Left renal pelvis (tissue), 4 donors: ENCODE data around the gene TAS2R4. TPM values are rescaled to one million over a fixed set of nuclear protein-coding genes. Genes with fewer than 3 reads are reported as not detected.
"Not testable (repeated sequence)": the region's sequence is repeated elsewhere in the genome, so short reads cannot be mapped to it uniquely, and the experiment has no call there.

Experiments used
- DNase-seq, 4 donors: peaks; one replicate each; pipeline ENCODE4 v3.0.0-alpha.2; 2013; ENCODE audit warnings: low read depth in 4 of 4, low spot score in 3 of 4
- polyA plus RNA-seq, 4 donors: library from polyadenylated mRNA; unstranded; fragments of 120-200 nt; gene quantifications; one replicate each; pipeline ENCODE4 v1.2.1, GENCODE V29; 2013; ENCODE audit not compliant: insufficient read length in 4 of 4

TAS2R4 gene
- polyA plus RNA-seq, 4 donors: 1.2 to 5.7 (median 1.6) TPM

DNA sequence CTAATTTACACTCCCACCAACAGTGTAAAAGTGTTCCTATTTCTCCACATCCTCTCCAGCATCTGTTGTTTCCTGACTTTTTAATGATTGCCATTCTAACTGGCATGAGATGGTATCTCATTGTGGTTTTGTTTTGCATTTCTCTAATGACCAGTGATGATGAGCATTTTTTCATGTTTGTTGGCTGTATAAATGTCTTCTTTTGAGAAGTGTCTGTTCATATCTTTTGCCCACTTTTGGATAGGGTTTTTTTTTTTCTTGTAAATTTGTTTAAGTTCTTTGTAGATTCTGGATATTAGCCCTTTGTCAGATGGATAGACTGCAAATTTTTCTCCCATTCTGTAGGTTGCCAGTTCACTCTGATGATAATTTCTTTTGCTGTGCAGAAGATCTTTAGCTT is 46.0 kb downstream of the TAS2R4 start:
- DNase-seq: not testable (repeated sequence)

Other genes starting within 250 kb of the TAS2R4 start
- 10 to 100 TPM; 30.9 to 42.0 (median 36.6) TPM for gene AGK, start 225.3 kb upstream of the TAS2R4 start, polyA plus RNA-seq
- 10 to 100 TPM; 11.4 to 30.4 (median 28.1) TPM for gene DENND11, start 74.5 kb upstream of the TAS2R4 start, polyA plus RNA-seq
- gene WEE2, start 68.3 kb upstream of the TAS2R4 start, polyA plus RNA-seq: under 1 TPM; 0.19 to 0.60 (median 0.32) TPM
- 100 to 1,000 TPM; 114 to 159 (median 130) TPM for gene SSBP1, start 38.3 kb upstream of the TAS2R4 start, polyA plus RNA-seq
- 1 to 10 TPM in 1 of 4 donors, under 1 TPM in 3; 0.40 to 1.1 (median 0.85) TPM for gene TAS2R3, start 12.6 kb upstream of the TAS2R4 start, polyA plus RNA-seq
- gene TAS2R5, start 13.5 kb downstream of the TAS2R4 start, polyA plus RNA-seq: 1 to 10 TPM; 1.7 to 9.3 (median 3.5) TPM
- gene PRSS37, start 64.8 kb downstream of the TAS2R4 start, polyA plus RNA-seq: 1 to 10 TPM in 1 of 4 donors, under 1 TPM in 3; 0.14 to 1.0 (median 0.35) TPM
- gene OR9A4, start 139.7 kb downstream of the TAS2R4 start, polyA plus RNA-seq: not detected
- under 1 TPM; 0.21 to 0.67 (median 0.57) TPM for gene CLEC5A, start 170.3 kb downstream of the TAS2R4 start, polyA plus RNA-seq
- gene TAS2R38, start 197.1 kb downstream of the TAS2R4 start, polyA plus RNA-seq: under 1 TPM in 1 of 4 donors, not detected in 3; 0.15 TPM
- 10 to 100 TPM in 2 of 4 donors, 1 to 10 TPM in 2; 1.2 to 22.4 (median 12.7) TPM for gene MGAM, start 219.2 kb downstream of the TAS2R4 start, polyA plus RNA-seq